SHP77 treated with DMSO at 0.1 percent for 48 hours (cell line): ENCODE results near the gene GBX2.
"Not testable (repeated sequence)": the region's sequence is repeated elsewhere in the genome, so short reads cannot be mapped to it uniquely, and the experiment has no call there.

Experiments used
- DNase-seq: peaks from one replicate; lab custom pipeline; 2025; lab: John Stamatoyannopoulos, UW

GBX2 gene

DNA sequence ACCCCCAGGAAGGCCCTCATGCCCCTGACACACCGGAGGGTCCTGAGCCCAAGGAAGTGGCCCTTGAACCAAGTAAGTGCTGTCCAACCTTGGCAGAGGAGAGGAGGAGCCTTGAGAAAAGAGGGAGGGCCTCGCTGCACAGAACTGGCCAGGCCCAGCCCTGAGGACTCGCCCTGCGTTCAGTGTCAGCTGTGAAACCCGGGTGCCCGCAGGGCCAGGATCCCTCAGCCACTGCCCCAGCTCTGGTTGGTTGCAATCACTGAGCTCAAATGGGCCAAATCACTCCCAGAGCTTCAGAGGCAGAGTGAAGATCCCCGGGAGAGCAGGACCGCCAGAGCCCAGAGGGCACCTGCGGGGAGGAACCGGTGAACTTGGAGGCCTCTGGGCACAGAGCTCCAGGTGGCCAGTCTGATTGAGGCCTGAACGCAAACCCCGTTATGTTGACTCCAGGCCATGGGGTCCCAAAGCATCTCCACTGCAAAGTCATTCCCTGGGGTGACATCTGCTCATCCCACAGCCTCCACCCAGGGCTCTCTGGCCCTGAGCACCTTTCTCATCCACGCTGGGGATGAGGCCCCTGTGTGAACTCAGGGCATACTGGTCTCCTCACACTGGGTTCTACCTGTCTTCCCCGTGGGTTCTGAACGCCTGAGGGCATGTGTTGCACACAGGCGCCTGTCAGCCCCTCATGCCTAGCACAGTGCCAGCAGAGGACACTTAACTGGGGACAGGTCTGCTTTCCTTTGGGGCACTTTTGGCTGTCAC lies 11.9 kb downstream of the GBX2 start:
- DNase-seq = no peak

DNA sequence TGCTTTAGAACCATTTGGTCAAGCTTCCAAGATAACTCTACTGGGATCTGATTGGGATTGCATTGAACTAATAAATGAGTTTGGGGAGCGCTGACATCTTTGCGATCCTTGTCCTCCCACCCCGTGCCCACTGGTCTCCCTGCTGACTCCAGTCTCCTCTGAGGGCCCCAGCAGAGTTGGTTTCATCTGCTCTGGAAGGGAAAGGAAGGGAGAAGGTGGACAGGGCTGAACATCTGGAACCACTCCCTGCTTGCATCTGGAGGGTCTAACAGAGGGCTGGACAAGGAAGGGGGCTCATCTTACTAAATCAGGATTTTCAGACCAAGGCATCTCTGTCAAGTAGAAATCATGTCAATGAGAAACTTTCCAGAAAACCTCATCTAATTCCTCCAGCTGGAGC lies 12.8 kb downstream of the GBX2 start:
- DNase-seq = no peak

DNA sequence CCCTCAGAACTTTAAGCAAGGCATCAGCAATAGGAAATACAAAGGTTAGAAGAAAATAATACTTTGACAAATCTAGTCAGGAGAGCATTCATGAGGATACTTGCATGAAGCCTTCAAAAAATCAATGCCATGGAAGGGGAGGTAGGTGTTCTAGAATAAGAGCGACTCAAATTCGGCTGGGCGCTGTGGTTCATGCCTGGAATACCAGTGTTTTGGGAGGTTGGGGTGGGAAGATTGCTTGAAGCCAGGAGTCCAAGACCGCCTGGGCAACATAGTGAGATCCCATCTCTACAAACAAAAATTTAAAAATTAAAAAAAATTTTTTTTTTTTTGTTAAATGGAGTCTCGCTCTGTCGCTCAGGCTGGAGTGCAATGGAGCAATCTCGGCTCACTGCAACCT lies 21.8 kb downstream of the GBX2 start:
- DNase-seq = no peak

DNA sequence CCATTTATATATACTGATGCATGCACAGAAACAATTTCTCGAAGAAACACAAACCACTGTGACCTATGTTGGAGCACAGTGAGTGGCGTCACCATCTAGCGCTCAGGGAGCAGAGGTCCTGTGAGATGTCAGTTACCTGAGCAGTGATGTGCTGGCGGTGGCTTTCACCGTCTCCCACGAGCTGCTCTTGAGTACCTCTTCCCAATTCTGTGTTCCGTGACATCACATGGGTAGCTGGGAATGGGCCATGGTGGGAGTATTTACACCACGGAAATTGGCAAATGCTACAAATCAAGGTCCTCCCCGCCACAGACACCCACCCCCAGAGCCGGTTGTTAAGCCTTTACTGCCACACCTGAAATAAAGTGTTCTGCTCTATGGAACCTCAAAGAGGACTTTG lies 24.4 kb downstream of the GBX2 start:
- DNase-seq = no peak

DNA sequence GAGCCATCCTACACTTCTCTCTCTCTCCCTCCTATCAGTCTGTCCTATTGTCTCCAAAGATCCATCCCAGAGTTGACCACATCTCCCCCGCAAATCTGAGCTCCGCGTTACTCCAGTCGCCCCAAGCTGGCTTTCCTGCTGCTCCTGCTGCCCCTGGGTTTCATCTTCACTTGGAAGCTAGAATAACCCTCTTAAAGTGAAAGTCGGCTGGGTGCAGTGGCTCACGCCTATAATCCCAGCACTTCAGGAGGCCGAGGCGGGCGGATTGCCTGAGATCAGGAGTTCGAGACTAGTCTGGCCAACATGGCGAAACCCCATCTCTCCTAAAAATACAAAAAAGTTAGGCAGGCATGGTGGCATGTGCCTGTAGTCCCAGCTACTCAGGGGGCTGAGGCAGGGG lies 26.6 kb downstream of the GBX2 start:
- DNase-seq = not testable (repeated sequence)

DNA sequence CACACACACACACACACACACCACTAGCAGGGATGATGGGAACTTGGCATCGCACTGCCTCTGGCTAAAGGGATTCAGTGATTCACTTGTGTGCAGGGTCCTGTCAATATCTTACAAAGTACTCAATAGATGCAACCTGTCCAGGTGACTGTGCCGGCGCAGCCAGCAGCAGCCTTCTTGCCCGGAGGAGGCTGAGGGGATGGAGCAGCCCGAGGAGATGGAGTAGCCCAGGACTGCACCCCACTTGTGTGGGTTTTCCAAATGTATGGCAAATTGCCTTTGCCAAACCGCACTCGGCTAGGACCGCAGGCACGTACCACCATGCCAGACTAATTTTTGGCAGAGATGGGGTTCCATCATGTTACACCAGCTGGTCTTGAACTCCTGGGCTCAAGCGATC lies 31.1 kb downstream of the GBX2 start:
- DNase-seq = no peak

DNA sequence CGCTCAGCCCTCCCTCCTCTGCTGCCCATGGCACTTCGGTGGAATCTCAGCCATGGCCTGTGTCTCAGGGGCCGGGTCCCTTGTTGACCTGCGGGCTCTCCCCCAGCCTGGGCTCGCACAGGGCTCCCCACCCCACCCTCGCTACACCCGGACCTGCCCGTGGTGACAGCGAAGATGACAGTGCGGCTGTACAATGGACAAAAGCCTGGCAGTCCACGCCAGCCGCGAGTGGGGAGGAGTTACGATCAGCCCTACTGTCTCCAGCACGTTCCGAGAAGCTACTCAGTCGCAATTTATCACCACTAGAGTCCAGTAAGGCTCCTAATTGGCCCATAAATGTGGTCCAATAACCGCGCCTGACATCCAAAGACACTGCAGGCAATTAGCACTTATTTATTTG lies 31.6 kb downstream of the GBX2 start:
- DNase-seq = no peak

DNA sequence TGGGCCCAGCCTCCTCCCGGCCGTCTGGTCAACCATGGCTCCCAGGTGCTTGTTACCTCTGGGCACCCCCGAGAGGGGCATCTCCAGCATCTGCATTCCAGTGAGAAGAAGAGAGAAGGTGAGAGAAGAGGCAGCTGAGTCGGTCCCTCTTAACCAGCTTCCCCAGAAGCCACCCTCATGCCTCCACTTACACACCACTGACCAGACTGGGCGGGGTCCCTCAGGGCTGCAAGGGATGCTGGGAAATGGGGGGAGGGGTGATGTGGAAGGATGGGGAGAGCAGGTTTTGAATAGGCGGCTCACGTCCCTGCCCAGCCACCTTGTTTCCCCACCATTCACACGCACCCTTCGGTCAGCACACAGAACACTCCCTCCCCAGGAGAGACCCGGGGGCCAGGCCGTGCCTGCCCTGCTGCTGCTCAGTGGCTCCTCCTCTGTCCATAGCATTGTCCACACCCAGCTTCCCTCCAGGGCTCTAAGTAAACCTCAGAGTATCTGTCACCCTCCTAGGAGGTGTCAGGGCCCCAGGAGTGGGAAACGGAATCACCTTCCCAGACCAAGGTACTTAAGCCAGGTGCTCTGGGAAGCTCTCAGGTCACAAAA lies 34.7 kb downstream of the GBX2 start:
- no peak for DNase-seq

DNA sequence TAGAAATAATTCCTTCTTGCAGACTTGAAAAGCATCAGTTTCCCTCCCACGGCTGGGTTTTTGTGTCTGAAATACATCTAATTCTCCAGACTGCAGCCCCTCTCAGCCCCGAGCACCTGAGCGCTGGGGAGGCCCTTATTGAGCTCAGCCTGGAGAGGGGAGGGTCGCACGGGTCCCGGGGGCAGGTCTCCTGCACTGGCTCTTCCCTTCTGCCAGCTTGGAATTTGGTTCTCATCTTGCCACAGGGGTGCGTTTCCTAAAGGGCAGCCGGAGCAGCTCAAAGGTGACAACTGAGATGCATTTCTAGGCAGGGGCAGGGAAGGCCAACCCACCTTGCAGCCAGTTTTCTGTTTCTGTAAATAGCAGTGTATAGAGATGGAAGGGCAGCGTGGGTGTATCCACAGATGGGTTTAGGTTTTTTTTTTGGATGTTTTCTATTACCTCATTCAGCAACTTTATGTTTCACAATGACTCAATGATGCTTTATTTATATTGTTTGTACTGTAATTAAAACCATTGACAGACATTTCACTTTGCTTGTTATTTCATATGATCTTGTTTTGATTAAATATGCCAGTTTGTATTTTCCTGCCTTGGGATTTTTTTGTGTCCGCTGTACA lies 37.0 kb downstream of the GBX2 start:
- DNase-seq = no peak

DNA sequence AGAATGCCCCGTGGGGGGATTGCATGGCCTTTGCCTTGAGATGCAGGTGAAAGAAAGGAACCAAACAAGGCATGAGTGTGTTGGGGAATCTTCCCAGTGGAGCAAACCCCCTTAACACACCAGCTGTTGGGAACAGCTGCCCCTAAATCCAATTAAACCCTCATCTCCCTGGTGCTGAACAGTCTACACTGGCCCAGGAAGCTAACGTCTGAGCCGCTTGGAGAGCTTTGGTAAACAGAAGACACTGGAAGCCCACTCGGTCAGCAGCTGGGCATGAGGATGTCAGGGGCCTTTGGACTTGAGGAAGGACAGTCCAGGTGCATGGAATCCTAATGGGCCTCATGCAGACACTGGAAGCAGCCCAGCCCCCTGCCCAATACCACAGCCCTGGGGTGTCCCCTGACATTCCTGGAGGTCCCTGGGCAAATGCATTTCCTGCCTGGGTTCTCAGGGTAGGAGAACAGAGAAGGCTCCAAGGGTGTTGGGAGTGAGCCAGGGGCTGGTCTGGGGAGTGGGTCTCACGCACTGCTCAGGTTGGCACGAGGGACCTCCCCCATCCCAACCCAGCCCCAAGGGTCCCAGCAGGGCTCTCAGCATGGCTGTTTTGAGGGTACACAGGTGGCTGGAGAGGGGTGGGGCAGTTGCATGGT lies 37.7 kb downstream of the GBX2 start:
- DNase-seq = no peak

DNA sequence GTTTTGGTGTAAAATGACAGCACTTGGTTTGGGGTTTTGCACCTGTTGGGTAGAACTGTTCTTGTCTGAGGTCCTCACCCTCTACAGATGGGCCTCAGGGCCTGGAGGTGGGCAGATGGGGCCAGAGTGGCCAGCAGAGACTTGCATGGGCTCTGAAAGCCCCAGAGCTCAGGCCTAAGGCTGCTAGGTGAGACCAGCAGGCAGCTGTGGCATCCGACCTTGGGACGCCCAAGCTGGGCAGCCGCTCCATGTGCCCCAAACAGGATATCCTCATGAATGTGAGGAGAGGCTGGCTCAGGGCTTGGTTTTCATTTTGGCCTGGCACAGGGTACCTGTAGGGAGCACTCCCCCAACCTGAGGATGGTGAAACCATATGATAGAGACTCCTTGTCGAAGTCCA lies 38.3 kb downstream of the GBX2 start:
- DNase-seq = no peak

DNA sequence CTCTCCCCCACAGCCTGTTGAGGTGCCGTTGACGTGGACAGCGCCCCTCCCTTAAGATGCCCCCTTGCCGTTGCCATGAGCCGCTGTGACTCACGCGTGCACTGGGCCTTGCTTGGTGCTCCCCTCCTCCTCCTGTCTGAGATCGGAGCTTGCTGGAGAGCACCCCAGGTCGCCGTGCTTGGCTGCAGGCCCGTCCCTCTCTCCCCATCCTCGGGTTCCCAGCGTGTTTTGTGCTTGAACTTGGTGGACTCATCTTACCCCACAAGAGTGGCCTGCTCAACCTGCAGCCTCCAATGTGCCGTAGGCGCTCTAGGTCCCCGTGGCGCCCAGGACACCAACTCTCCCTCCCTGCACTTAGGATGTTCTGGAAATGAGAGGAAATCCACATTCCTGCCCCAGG lies 39.9 kb downstream of the GBX2 start:
- DNase-seq = no peak

DNA sequence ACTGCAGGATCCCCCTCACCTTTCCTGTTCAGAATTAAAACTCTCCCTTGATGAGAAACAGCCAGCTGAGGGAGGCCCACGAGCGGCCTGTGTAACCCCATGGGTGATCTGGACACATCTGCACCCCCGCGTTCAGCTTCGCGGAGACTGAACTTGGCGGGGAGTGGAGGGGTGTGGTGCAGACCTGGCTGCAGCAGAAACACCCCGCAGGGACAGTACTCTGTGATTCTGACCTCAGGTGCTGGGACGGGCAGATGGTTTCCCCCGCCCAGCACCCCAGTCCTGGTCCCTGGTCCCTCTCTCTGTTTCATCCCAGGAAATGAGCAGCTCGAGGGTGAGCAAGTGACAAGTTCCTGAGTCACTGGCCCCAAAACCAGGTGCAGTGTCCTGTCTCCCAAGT lies 41.2 kb downstream of the GBX2 start:
- no peak for DNase-seq

DNA sequence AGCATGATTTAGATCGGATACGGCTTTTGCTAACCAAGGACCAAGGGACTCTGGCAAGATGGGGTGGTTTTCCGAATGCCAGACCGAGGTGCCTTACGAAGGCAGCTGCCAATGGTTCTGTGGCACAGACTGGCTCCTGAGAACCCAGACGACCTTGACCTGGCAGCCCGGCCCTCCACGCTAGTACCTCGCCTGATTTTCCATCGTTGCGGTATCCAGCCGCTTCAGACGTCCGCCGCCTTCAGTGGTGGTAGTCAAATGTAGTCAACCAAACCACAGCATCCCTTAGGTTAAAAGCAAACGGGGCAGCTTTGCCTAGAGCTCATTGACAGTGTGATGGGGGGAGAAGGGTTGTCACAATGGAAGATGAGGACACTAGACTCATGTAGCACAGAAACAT lies 42.6 kb downstream of the GBX2 start:
- DNase-seq = no peak

DNA sequence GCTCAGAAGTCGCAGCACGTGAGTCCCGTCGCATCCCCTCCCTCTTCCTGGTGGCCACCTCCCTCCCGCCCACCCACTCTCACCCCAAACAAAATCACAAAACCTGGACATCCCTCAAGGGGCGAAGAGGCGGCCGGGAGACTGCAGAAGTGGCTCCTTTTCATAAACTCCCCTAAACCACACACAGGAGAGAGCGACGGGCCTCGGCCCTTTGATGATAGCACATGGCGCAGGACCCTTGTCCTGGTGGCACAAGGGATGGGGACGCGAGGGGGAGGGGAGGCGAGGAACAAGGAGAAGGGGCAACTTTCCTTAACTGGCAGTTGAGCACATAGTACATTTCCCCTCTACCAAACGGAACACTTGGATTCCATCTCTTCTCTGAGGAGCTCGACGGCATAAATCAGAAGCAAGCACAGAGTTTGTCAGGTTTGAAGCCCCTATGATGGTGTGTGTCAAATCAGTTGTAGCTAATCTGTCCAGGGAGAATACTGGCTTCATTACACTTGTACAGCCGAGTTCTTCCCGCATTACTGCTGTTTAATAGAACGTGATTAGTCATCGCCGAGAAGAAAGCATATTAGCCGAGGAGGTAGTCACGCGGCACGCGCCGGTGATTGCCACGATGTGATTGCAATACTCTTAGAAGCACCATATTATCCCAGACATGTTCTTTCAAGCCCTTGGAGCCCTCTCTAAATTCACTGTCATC lies 43.8 kb downstream of the GBX2 start:
- DNase-seq = no peak

DNA sequence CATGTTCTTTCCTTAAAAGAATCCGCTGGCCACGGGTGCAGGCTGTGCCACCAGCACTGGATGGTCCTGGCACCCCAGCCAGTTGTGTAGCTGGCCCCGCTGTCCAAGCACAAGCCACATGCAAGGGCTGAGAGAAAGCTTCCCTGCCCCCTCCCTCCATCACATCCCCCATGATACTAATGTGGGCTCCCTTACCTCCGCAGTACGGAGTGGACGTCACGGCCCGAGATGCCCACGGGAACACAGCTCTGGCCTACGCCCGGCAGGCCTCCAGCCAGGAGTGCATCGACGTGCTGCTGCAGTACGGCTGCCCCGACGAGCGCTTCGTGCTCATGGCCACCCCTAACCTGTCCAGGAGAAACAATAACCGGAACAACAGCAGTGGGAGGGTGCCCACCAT lies 44.5 kb downstream of the GBX2 start:
- DNase-seq = no peak

DNA sequence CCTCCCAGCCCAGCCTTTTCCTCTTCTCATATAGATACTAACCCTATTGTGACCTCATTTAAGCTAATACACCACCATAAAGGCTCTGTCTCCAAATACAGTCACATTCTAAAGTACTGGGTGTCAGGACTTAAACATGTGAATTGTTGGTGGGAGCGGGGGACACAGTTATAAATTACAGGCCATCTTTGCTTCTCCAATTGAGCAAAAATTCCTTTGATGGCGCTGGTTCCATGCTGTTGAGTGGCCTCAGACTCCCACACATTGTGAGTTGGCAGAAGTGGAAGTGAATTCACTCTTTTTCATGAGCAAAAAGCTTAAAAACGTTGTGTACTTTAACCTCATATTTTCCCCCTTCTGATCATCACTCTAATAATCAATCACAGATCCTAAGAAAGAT lies 46.0 kb downstream of the GBX2 start:
- no peak for DNase-seq

DNA sequence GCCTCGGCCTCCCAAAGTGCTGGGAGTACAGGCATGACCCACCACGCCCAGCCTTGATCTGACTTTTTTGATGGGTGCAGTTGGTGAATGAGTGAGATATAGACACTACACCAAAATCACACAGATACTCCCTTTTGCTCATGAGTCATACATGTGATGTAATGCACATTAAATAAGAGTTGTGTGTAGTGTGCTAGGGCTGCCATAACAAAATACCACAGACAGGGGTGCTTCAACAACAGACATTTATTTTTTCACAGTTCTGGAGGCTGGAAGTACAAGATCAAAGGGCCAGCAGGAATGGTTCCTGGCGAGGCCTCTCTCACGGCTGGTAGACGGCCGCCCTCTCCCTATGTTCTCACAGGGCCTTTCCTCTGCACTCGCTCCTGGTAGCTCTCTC lies 46.6 kb downstream of the GBX2 start:
- no peak for DNase-seq

DNA sequence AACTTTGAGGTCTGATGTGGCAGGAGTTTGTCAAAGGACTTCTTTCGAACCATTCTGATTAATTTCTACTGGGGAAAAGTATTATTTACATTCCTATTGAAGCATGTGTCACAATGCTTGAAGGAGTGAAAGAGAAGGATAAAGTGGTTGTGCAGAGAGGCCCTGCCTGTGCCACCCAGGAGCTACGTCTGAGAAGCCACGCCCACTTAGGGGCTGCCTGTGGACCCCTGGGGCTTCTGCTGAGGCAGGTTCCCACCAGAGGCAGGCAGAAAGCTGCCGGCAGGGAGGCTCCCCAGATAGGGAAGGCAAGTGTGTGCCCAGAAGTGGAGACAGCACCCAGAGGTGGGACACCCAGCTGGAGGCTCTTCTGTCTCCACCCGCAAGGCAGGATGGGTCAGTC lies 47.4 kb downstream of the GBX2 start:
- DNase-seq = no peak

DNA sequence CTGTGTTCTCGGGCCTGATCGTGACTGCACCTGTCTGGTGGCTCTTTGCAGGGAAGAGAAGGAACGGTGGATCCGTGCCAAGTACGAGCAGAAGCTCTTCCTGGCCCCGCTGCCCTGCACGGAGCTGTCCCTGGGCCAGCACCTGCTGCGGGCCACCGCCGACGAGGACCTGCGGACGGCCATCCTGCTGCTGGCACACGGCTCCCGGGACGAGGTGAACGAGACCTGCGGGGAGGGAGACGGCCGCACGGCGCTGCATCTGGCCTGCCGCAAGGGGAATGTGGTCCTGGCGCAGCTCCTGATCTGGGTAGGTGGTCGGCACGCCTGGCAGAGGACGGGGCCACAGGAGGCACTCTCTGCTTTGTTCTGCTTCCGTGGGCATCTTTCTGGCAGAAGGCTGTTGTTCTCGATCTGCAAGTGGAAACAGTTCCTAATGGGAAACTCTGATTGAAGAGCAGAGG lies 48.0 kb downstream of the GBX2 start:
- peak; percentile 46 for DNase-seq

DNA sequence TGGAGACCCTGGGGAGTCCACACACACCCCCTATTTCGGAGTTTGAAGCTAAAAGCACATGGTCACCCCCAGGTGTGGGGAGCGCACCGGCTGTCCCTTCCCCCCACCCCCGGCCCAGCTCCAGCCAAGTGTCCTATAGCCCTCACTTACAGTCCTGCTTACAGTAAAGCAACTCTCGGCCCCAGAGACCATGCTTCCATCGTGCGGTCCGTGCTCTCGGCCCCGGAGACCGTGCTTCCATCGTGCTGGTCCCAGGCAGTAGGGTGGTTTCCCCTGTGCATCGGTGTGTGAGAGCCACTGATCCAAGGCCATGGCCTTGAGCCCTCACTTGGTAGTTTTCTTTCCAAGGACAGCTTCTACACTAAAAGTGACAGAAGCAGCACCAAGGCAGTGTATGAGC lies 48.7 kb downstream of the GBX2 start:
- DNase-seq = no peak

DNA sequence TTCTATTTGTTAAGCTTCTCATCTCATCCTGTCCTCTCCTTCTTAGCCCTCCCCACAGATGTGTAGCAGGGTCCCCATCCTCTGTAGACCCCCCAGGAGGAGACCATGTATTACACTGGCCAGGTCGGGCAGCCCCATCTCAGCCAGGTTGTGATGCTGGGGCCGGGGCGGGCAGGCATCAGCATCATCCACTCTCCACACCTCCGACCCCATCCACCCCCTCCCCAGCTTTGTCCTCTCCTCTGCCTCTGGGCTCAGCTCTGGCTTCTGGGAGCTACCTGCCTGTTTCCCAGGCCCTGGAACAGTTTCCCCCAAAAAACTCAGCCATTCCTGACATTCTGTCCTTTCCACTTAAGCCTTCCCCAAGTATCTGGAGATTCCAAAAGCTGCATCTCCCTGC lies 49.2 kb downstream of the GBX2 start:
- DNase-seq = no peak
